Motor neuron (in vitro differentiated cells): ENCODE data around the gene SMG7. TPM values are rescaled to one million over a fixed set of nuclear protein-coding genes. Genes with fewer than 3 reads are reported as not detected.

Source experiments
- ATAC-seq, 8 experiments: fragments of 200-7000 bp; cut with Tn5 transposase; replicated peaks in 6 of 8; 2 replicates each; pipeline ENCODE4 v1.8.0; 2021; ENCODE audit warnings: mild to moderate bottlenecking in 8 of 8, moderate library complexity in 8 of 8
- H3K27ac ChIP-seq, 2 donors: fragments of 250-450 bp; sonication (Bioruptor Pico); 2 replicates each; pipeline ENCODE4 v1.9.0; 2021; ENCODE audit warnings: antibody characterized with exemption in 2 of 2, mild to moderate bottlenecking in 2 of 2, moderate library complexity in 1 of 2
- H3K4me1 ChIP-seq, 2 donors: fragments of 250-450 bp; sonication (Bioruptor Pico); replicated peaks in 1 of 2; 2 replicates each; pipeline ENCODE4 v1.6.1; 2021; ENCODE audit warnings: antibody characterized with exemption in 2 of 2, mild to moderate bottlenecking in 2 of 2, moderate library complexity in 1 of 2
- H3K4me3 ChIP-seq, 5 donors: fragments of 250-450 bp; sonication (Bioruptor Pico); 2 replicates each; pipeline ENCODE4 v1.9.0; 2021; ENCODE audit warnings: antibody characterized with exemption in 5 of 5, mild to moderate bottlenecking in 5 of 5, moderate library complexity in 4 of 5
- WGBS, 10 experiments: fragments of 450-650 bp; shearing (Covaris generic); methylation state at CpG; one replicate each; pipeline ENCODE4 v1.0.0; 2022; 5-methylcytosine and 5-hydroxymethylcytosine counted together
- in situ Hi-C, 9 experiments: fragments of 400-800 bp; cut with MboI; loops; one replicate each; pipeline ENCODE4 v1.15.0; 2021; ENCODE audit warnings: low sequenced_read_pairs in 9 of 9, low pct_unique_long_range_greater_than_20kb in 2 of 9; ENCODE audit not compliant: unreplicated experiment in 9 of 9
- total RNA-seq, 8 experiments: library from RNA; unstranded; fragments of 300-600 nt; gene quantifications; 2 replicates each; pipeline versions ENCODE4 v1.2.3 to v1.2.4, GENCODE V29; 2022

The SMG7 gene
- total RNA-seq, 8 experiments from 2014 or later, result 12.0 to 51.6 (median 26.8) TPM

DNA sequence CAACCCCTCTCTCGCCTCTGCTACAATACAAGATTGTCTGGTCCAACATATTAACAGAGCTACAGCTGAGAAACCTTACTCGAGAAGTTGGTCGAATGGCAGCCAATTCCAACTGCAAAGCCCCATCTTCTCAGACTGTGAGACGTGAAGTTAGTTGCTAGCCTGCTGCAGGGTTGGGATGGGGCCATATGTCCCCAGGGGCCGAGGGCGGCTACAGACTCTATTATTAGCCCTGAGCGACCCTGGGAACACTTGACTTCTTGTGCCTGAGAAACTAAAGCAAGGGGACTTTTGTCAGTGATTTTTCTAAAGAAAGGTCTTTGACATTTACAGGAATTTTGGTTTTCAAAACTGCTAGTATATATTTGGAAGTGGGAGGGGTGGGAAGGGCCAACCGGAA, 104.2 kb downstream of the SMG7 start:
- ATAC-seq, result no peak
- 63 to 100% (median 93%) methylated on average over 1 to 8 of the region's 8 CpGs; no CpG with 5 or more reads in 2 of the 10 experiments for WGBS, 10 experiments
- in situ Hi-C loops, result no loop called here
- Histone ChIP-seq H3K4me1 (no peaks in the 10 kb centered on the region), H3K27ac (no peak overlapping the region), H3K4me3 (no peak overlapping the region)

DNA sequence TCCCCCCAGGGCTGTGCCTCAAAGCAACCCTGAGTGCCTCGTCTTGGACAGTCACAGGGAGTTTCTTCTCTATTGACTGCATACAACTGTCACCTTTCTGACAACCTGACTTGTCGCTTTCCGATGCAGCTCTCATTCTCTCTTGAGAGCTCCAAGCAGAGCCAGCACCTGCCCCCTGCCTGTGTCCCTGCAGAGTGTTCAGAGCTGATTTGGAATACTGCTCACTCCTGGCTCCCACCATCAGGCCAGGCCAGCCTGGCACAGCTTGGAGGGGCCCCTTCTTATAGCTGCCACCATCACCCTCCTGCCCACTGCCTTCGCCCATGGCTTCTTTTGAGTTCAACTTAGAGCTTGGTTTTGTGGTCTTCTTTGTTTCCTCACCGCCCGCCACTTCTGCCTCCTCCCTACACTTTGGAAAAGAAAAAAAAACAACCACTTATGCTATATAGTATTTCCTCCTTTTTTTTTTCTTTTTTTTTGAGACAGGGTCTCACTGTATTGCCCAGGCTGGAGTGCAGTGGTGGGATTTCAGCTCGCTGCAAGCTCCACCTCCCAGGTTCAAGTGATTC, 105.7 kb downstream of the SMG7 start:
- no peak for ATAC-seq
- 42 to 90% (median 82%) methylated on average over 1 to 7 of the region's 7 CpGs; no CpG with 5 or more reads in 2 of the 10 experiments for WGBS, 10 experiments
- H3K4me1 ChIP-seq, result no peaks in the 10 kb centered on the region
- H3K27ac ChIP-seq, result no peak overlapping the region
- in situ Hi-C loops, result no loop called here
- H3K4me3 ChIP-seq, result no peak overlapping the region

DNA sequence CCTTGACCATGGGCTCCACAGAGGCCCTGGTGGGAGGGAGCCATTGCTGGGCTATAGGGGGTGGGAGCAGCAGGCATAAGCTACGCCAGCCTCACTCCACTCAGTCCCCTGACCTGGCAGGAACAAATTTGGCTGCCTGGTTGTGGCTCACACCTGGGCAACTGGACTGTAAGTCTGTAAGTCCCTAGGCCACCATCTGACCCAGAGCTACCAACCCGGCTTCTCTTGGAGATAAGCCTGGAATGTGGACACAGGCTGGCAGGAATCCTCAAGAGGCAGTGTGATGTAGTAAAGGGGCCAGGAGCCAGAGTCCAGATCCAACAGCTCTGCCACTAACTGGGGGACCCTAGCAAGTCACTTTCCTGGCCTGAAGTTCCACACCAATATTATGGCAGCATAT, 106.6 kb downstream of the SMG7 start:
- in situ Hi-C loops, result no loop called here
- ATAC-seq, result no peak
- 40 to 100% (median 90%) methylated on average over 1 of the region's 2 CpGs; no CpG with 5 or more reads in 4 of the 10 experiments for WGBS, 10 experiments

DNA sequence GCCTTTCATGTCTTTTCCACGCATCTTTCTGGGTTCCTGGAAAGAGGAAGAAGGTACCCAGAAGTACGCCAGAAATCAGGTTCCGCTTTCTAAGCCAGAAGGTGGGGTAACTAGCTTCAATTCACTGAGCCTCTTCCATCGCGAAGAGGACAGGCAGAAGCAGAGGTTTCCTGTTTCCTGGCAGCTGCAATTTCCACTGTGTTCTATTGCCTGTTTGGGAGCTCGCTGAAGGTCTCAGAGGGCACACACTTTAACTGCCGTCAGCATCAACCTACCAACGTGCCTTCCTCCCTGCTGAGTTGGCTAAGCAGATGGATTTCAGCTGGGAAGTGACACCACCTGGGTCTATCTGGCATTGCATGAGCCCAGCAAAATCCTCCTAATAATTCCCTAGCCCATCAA, 108.0 kb downstream of the SMG7 start:
- peak in 2 of 8 experiments; percentile 10 to 71 for ATAC-seq
- in situ Hi-C loops, result no loop called here
- Histone ChIP-seq H3K27ac (no peak overlapping the region), H3K4me3 (no peak overlapping the region), H3K4me1 (no peaks in the 10 kb centered on the region)
- WGBS, 10 experiments, result 0 to 88% (median 57%) methylated on average over 1 to 8 of the region's 8 CpGs; no CpG with 5 or more reads in 1 of the 10 experiments

More for the DNA sequence above, 106.6 kb downstream of the SMG7 start:
- H3K4me1 ChIP-seq, result no peaks in the 10 kb centered on the region
- no peak overlapping the region for H3K4me3 ChIP-seq
- no peak overlapping the region for H3K27ac ChIP-seq

DNA sequence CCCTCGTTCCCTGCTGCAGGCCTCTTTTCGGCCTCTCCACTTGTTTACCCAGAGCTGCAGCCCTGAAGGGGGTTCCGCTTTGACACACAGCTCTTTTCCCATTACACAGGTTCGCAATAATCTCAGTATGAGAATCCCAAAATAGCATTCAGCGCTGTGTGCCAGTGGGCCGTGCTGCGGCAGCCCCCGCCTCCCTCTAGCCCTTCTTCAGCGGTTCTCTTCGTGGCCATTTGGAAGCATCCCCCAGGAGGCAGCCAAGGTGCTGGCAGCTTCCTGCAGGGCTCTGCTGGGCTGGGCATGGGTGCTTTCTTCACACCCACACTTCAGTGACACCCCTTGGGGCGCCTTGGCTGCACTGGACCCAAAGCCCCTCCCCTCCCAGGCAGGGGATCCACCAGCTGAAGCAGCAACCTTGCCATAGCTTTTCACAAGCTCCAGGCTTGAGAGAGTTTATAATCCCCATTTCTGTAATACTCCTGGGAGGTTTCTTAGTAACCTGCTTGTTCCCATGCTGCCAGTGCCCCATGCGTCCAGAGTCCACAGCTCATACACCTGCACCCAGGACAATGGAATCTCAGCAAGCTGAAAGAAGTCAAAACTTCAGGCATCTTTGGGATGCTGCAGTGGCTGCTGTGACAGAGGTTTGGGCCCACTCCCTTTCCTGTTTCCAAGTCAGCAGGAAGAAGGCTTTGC, 109.9 kb downstream of the SMG7 start:
- Histone ChIP-seq H3K4me1 (no peaks in the 10 kb centered on the region), H3K4me3 (no peak overlapping the region), H3K27ac (no peak overlapping the region)
- in situ Hi-C loops, result no loop called here
- no peak for ATAC-seq
- WGBS, 10 experiments, result 82 to 100% (median 90%) methylated on average over 1 to 11 of the region's 12 CpGs; no CpG with 5 or more reads in 4 of the 10 experiments

DNA sequence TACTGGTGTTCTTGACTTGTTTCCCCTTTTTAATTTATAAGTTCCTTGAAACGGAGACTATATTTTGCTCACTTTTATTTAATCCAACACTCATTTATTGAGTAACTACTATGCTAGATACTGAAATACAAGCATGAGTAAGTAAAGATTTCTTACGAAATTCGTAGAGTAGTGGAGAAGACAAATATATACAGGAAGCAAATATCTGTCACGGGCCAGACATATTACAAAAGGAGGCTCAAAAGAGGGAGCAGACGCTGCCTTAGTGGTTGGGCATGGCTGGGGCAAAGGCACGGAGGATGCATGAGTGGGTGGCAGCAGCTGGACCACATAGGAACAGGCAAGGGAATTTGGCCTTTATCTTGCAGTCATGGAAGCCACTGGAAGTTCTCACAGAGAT, 111.2 kb downstream of the SMG7 start:
- Histone ChIP-seq H3K4me3 (no peak overlapping the region), H3K4me1 (no peaks in the 10 kb centered on the region), H3K27ac (no peak overlapping the region)
- in situ Hi-C loops, result no loop called here
- ATAC-seq, result no peak
- WGBS, 10 experiments, result 35 to 99% (median 87%) methylated on average over 3 to 6 of the region's 6 CpGs

DNA sequence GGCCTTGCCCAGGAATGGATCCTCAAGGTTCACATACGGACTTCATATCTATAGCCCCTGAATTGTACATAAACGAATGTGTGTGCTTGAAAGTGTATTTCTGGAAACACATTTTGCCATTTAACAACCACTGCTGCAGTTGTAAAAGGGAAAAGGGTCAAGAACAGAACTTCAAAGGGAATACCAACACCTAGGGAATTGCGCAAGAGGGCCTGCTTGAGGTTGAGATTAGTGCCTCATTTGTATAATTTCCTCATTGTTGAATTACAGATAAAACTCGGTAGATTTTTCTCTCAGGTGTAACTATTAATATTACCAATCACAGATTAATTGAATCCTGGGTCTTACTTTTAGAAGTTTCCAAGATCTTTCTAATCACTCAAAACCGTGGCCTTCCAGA, 111.8 kb downstream of the SMG7 start:
- no peak for ATAC-seq
- in situ Hi-C loops, result no loop called here
- H3K4me1 ChIP-seq, result no peaks in the 10 kb centered on the region
- 33 to 100% (median 72%) methylated on average over 1 to 5 of the region's 5 CpGs for WGBS, 10 experiments
- no peak overlapping the region for H3K27ac ChIP-seq
- H3K4me3 ChIP-seq, result no peak overlapping the region

DNA sequence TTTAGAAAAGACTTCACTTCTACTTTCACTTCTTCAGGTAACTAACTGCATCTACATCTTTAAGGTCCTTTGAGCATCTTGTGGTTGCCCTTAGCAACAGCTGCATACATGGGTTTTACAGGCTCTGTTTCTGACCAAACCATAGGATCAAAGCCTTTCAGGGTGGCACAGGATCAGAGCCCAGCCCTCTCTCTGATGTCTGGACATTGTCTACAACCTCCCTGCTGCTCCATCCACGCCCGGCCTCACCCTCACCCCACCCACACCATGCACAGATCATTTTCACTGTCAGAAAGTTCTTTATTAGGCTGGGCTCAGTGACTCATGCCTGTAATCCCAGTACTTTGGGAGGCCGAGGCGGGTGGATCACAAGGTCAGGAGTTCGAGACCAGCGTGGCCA, 112.7 kb downstream of the SMG7 start:
- in situ Hi-C loops, result no loop called here
- ATAC-seq, result peak in 3 of 8 experiments; percentile 47 to 98 (median 96)
- no peak overlapping the region for H3K4me3 ChIP-seq
- no peak overlapping the region for H3K27ac ChIP-seq
- 0 to 100% (median 67%) methylated on average over 2 to 6 of the region's 6 CpGs; no CpG with 5 or more reads in 5 of the 10 experiments for WGBS, 10 experiments
- no peaks in the 10 kb centered on the region for H3K4me1 ChIP-seq

DNA sequence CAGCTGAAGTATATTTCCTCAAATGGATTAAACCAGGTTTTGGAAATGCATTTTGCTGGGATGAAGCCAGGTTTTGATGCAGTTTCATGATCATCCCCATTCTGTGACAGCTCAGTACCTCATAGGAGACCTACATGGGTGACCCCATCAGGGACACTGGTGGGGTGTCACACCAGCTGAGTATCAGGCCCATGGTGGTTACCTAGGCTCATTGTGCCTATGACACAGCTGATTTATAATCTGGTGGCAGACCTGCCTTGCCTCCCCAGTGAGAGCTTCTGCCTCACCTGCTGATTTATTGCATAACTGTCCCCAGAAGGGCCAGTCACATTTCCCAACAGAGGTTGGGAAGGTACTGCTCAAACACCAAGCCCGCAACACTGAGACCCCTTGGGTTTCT, 114.2 kb downstream of the SMG7 start:
- no peak for ATAC-seq
- 100% methylated on average over 1 of the region's 1 CpG; no CpG with 5 or more reads in 7 of the 10 experiments for WGBS, 10 experiments
- Histone ChIP-seq H3K4me1 (no peaks in the 10 kb centered on the region), H3K4me3 (no peak overlapping the region), H3K27ac (no peak overlapping the region)
- in situ Hi-C loops, result no loop called here

DNA sequence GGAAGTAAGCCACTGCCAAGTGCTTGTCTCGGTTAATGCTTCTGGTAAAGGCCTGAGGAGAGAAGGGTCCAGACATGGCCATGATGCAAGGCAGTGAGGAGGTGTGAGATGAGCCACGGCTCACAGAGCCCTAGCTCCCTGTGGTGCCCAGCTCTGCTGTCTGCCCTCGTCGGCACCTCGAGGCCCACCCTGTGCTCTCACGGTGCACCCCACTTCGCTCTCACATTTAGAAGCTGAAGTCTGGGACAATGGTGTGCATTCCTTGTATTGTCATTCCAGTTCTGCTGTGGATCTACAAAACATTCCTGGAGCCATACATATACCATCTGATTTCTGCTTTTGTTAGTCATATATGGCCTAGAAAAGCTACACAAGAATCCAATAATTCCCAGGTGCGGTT, 114.6 kb downstream of the SMG7 start:
- Histone ChIP-seq H3K4me1 (no peaks in the 10 kb centered on the region), H3K27ac (no peak overlapping the region), H3K4me3 (no peak overlapping the region)
- in situ Hi-C loops, result no loop called here
- WGBS, 10 experiments, result 48 to 100% (median 91%) methylated on average over 1 to 6 of the region's 8 CpGs; no CpG with 5 or more reads in 4 of the 10 experiments
- no peak for ATAC-seq

DNA sequence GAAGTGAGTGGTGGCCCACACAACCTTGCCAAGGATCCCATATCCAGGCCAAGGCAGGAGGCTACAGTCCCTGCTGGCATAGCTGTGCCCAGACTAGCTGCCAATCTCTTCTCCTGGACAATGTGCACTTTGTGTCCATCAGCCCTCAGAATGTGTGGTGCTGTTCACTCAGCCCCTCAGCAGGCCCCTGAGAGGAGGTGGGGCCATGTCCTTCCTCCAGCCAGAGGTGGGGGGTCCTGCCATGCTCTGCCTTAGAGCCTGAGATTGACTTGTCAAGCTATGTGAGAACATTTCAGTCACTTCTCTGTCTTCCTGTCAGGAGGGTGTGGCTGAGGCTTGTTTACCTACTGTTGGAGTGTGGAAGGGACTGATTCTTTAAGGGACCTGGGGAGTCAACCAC, 116.5 kb downstream of the SMG7 start:
- no peak overlapping the region for H3K4me3 ChIP-seq
- H3K27ac ChIP-seq, result no peak overlapping the region
- in situ Hi-C loops, result no loop called here
- ATAC-seq, result no peak
- H3K4me1 ChIP-seq, result no peaks in the 10 kb centered on the region

DNA sequence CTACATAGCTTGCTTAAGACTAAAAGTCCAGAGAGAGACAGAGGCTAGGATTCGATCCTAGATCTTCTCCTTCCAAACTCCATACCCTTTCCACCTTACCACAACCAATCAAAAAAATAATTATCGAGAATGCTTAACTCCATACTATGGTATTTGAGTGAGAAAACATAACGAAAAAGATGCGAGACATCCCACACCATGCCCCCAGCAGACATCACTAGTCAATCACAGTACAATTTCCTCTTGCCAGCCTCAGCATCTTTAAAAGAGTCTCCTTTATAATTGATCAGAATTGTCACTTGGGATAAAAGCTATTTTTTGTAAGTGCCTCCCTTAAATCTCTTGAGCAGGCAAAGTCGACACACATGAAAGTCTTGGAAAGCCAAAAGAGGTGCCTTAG, 117.1 kb downstream of the SMG7 start:
- no peak for ATAC-seq
- WGBS, 10 experiments, result 64 to 100% (median 85%) methylated on average over 1 to 5 of the region's 5 CpGs
- Histone ChIP-seq H3K4me3 (no peak overlapping the region), H3K4me1 (no peaks in the 10 kb centered on the region), H3K27ac (no peak overlapping the region)
- in situ Hi-C loops, result no loop called here

DNA sequence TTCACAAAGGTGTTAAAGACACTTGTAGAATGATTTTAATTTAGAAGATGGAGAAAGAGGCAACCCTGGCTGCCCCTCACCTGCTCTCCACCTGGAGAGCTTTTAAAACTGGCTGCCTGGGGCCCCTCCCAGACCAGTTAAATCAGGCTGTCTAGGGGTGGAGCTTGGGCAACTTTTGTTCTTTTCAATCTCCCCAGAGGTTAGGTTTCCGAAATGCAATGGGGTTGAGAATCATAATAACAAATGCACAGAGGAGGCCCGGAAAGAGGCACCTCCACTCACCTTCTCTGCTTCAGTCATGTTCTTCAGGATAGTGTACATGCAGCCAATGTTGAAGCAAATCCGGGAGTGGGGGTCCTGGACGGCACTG, 117.6 kb downstream of the SMG7 start:
- H3K27ac ChIP-seq, result no peak overlapping the region
- 40 to 94% (median 68%) methylated on average over 1 to 4 of the region's 4 CpGs; no CpG with 5 or more reads in 6 of the 10 experiments for WGBS, 10 experiments
- in situ Hi-C loops, result no loop called here
- H3K4me1 ChIP-seq, result no peaks in the 10 kb centered on the region
- no peak overlapping the region for H3K4me3 ChIP-seq
- no peak for ATAC-seq
